Large intestine (tissue), 3 donors: ENCODE measurements around the gene DRP2. TPM values are rescaled to one million over a fixed set of nuclear protein-coding genes. Genes with fewer than 3 reads are reported as not detected.
"Not testable (repeated sequence)": the region's sequence is repeated elsewhere in the genome, so short reads cannot be mapped to it uniquely, and the experiment has no call there.

Experiments
- DNase-seq, 2 donors: peaks; one replicate each; pipeline versions ENCODE4 v3.0.0 to v3.0.0-alpha.2; 2013
- H3K27ac ChIP-seq: one replicate; pipeline ENCODE4 v1.5.1; 2013; ENCODE audit warnings: low read length
- H3K27me3 ChIP-seq: 2 replicates; pipeline ENCODE4 v1.6.1; 2013; ENCODE audit warnings: low read length; ENCODE audit not compliant: control insufficient read depth, insufficient read depth
- H3K36me3 ChIP-seq: 2 replicates; pipeline ENCODE4 v1.6.1; 2013; ENCODE audit warnings: low read length; ENCODE audit not compliant: control insufficient read depth, insufficient read depth
- H3K4me1 ChIP-seq: one replicate; pipeline ENCODE4 v1.6.1; 2013; ENCODE audit warnings: low read length; ENCODE audit not compliant: control insufficient read depth, insufficient read depth
- H3K4me3 ChIP-seq: one replicate; pipeline ENCODE4 v1.5.1; 2013; ENCODE audit warnings: low read length
- H3K9me3 ChIP-seq: one replicate; pipeline ENCODE4 v1.6.1; 2013; ENCODE audit warnings: mild to moderate bottlenecking, low read depth, low read length, moderate library complexity; ENCODE audit not compliant: control insufficient read depth
- WGBS: methylation state at CpG from one replicate; pipeline ENCODE4 v1.1.5; 2013; ENCODE audit warnings: low lambda C conversion rate; ENCODE audit not compliant: insufficient coverage; 5-methylcytosine and 5-hydroxymethylcytosine counted together
- polyA plus RNA-seq: library from polyadenylated mRNA; unstranded; fragments of 120-200 nt; gene quantifications from one replicate; pipeline ENCODE4 v1.2.1, GENCODE V29; 2013

The DRP2 gene
- polyA plus RNA-seq, 1 donor, result 2.1 TPM

DNA sequence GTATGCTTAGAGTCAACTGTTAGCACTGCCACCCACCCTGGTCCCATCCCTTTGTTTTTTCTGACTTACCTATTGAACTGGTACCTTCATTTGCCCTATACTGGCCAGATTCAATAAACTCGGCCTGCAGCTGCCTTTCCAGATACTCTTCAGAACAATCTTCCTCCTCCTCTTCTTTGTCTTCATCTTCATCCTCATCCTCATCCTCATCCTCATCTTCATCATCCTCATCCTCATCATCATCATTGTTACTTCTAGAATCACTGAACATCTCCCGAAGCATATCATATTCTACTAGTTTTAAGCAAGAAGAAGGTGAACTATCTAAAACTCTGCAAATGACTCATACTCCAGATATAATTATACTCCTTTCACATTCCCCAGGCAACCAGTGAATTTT lies 56.7 kb downstream of the DRP2 start:
- H3K4me3 ChIP-seq, result no peak overlapping the region
- no peaks in the 10 kb centered on the region for H3K4me1 ChIP-seq
- no peaks in the 10 kb centered on the region for H3K9me3 ChIP-seq
- no CpG with 5 or more reads among the region's 2 CpGs for WGBS
- H3K36me3 ChIP-seq, result no peaks in the 10 kb centered on the region
- H3K27me3 ChIP-seq, result no peaks in the 10 kb centered on the region
- no peak for DNase-seq
- no peak overlapping the region for H3K27ac ChIP-seq

DNA sequence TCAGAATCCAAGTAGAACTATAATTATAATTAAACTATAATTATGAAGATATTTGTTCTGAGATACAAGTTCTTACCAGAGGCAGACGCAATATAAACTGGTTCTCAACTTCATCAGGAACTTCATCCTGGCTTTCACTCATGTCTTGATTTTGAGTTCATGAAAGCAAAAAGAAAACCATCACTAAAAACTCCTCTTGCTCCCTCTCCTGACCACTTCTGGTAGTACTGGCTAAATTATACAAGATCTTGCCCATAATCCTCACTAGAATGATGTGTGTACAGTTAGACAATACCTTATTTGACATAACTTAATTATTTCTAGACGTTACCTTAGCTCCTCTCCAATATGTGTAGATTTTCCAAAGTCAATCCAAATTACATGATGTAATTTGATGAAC lies 67.8 kb downstream of the DRP2 start:
- Histone ChIP-seq H3K4me3 (no peak overlapping the region), H3K4me1 (no peaks in the 10 kb centered on the region), H3K9me3 (peaks cover 7% of the 10 kb centered on the region), H3K27ac (no peak overlapping the region), H3K36me3 (no peaks in the 10 kb centered on the region), H3K27me3 (peaks cover 9% of the 10 kb centered on the region)
- no CpG with 5 or more reads among the region's 2 CpGs for WGBS
- DNase-seq, result peak; percentile 12 to 17

DNA sequence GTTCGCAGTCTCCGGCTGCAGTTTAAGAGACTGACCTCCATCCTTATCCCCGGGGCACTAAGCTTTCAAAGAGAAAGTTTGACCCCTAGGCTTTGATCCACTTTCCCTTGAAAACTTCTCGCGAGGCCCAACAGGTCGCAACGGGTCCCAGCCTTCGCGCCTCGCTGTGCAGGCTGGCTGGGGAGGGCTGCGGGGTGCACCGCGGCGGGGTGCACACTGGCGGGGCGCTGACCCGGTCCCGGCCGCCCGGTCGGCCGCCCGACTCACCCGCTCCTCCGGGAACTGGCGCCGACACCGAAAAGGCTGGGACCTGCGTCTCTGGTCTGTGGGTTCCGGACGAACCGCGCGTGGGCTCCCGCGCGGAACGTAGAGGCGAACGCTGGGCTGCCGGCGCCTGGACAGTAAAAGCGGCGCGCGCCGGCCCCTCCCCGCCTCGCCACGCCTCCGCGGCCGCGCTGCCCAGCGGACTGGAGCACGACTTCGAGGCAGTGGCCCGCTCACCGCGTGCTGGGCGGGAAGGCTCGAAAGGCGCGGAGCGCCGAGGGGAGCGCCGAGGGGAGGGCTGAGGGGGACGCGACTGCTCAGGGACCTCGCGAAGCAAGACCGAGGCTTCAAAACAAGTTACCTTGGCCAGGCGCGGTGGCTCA lies 71.5 kb downstream of the DRP2 start, which contains the start of gene TAF7L:
TSS of gene TAF7L (minus strand) at position 378 of the 647 bp plus-strand sequence. CDS start 3,791 bp downstream, outside the sequence.
- H3K4me3 ChIP-seq, result no peak within 1 kb of the TSS
- no peaks in the 10 kb centered on the region for H3K36me3 ChIP-seq
- H3K27me3 ChIP-seq, result peaks cover 12% of the 10 kb centered on the region
- H3K4me1 ChIP-seq, result no peaks in the 10 kb centered on the region
- peak in 1 of 2 donors; percentile 1 for DNase-seq
- H3K9me3 ChIP-seq, result peaks cover 7% of the 10 kb centered on the region
- WGBS, result no CpG with 5 or more reads among the region's 75 CpGs
- no peak within 1 kb of the TSS for H3K27ac ChIP-seq

DNA sequence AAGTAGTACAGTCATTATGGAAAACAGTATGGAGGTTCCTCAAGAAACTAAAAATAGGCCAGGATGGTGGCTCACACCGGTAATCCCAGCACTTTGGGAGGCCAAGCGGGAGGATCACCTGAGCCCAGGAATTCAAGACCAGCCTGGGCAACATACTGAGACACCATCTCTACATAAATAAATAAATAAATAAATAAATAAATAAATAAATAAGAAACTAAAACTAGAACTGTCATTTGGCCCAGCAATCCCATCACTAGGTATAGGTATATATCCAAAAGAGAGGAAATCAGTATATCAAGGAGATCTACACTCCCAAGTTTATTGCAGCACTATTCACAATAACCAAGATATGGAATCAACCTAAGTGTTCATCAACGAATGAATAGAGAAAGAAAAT lies 76.0 kb downstream of the DRP2 start:
- not testable (repeated sequence) for H3K36me3 ChIP-seq
- no CpG with 5 or more reads among the region's 3 CpGs for WGBS

DNA sequence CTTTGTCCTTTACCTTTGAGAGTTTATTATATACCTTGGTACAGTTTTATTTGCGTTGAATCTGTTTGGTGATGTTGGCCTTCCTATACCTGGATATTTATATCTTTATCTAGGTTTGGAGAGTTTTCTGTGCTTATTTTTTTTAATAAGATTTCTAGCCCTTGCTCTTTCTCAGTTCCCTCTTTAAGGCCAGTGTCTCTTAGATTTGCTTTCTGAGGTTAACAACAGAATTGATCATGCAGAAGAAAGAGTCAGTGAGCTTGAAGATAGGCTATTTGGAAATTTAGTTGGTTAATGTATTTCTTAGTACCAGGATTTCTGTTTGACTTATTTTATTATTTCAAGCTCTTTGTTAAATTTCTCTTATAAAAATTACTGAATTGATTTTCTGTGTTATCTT lies 84.2 kb downstream of the DRP2 start:
- Histone ChIP-seq H3K9me3 (no peaks in the 10 kb centered on the region), H3K4me3 (no peak overlapping the region), H3K27ac (no peak overlapping the region), H3K36me3 (no peaks in the 10 kb centered on the region), H3K4me1 (no peaks in the 10 kb centered on the region), H3K27me3 (no peaks in the 10 kb centered on the region)
- WGBS, result no CpG with 5 or more reads among the region's 1 CpG
- DNase-seq, result no peak

More for the DNA sequence above, 76.0 kb downstream of the DRP2 start:
- DNase-seq, H3K27ac ChIP-seq, H3K4me3 ChIP-seq, H3K4me1 ChIP-seq, H3K9me3 ChIP-seq: not testable (repeated sequence)
- H3K27me3 ChIP-seq, result peaks cover 12% of the 10 kb centered on the region

Other genes starting within 250 kb of the DRP2 start
- gene TRMT2B, start 167.7 kb upstream of the DRP2 start, polyA plus RNA-seq, result 14.4 TPM
- gene TMEM35A, start 140.9 kb upstream of the DRP2 start, polyA plus RNA-seq, result 7.5 TPM
- gene CENPI, start 121.6 kb upstream of the DRP2 start, polyA plus RNA-seq, result 4.5 TPM
- 0.18 TPM for gene TAF7L, start 71.5 kb downstream of the DRP2 start, polyA plus RNA-seq
- 21.5 TPM for gene TIMM8A, start 129.0 kb downstream of the DRP2 start, polyA plus RNA-seq
- 4.3 TPM for gene BTK, start 166.4 kb downstream of the DRP2 start, polyA plus RNA-seq
- gene RPL36A, start 171.2 kb downstream of the DRP2 start, polyA plus RNA-seq, result 2,501 TPM
- 123 TPM for gene GLA, start 188.1 kb downstream of the DRP2 start, polyA plus RNA-seq
- 115 TPM for gene HNRNPH2, start 188.4 kb downstream of the DRP2 start, polyA plus RNA-seq